Activated CD4-positive, CD25-positive, alpha-beta regulatory T cell treated with anti-CD3 and anti-CD28 coated beads, Interleukin-2, amount 50 U/mL, for 24 hours (primary cell): Measurements from ENCODE around the gene BSN.

Experiments
- ATAC-seq, 2 donors: fragments of 150-1000 bp; cut with Tn5 transposase; one replicate each; pipeline ENCODE4 v1.10.0; 2021; ENCODE audit warnings: mild to moderate bottlenecking in 1 of 2, moderate library complexity in 1 of 2

The BSN gene

GRCh38 chr3:49717211-49717958 lies 163.1 kb downstream of the BSN start:
- no peak for ATAC-seq

GRCh38 chr3:49717959-49718857 lies 163.9 kb downstream of the BSN start:
- ATAC-seq = no peak

- no peak for ATAC-seq
Measured at GRCh38 chr3:49718858-49719213, 164.6 kb downstream of the BSN start.

DNA sequence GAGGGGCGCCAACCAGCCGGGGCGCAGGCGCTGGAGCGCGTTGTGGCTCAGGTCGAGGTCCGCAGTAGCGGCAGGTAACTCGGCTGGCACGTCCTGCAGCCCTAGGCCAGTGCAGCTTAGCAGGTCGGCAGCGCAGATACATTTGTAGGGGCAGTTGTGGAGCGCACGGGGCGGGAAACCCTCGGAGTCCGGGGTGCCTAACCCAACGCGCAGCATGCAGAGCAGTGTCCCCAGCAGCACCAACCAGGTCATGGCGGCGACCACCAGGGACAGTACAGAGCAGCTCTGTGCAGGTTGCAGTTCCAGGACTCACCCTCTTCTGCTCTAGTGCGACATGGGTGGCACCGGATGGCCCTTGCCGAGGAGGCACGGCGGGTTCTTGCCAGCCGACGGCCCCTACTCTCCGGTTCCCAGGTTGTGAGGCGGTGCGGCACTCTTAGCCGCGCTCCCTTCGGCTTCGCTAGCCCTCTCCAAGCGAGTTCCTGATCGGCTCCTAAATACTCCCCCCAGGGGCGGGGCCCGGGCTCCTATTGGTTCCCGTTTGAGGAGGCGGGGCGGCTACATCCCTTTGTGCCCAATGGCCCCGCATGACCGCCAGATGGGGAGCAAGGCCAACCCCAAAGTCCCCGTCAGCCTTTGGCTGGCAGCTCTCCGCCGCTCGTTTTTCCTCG lies 165.1 kb downstream of the BSN start, which contains the start of gene AMIGO3:
Gene AMIGO3 (minus strand): TSS at position 471 of the 671 bp plus-strand sequence. CDS start 219 bp downstream, at position 252.
- peak; percentile 66 to 69 for ATAC-seq
